Breast epithelium (tissue), 4 donors: ENCODE measurements around the gene PAM16. TPM values are rescaled to one million over a fixed set of nuclear protein-coding genes. Genes with fewer than 3 reads are reported as not detected.
A peak's percentile ranks its signal among the peaks of the same experiment; 100 is the strongest.

Experiments
- DNase-seq, 2 donors: peaks; one replicate each; pipeline ENCODE4 v3.0.0-alpha.2; 2019; ENCODE audit warnings: low spot score in 2 of 2
- H3K27ac ChIP-seq, 2 donors: fragments of 200-600 bp; sonication (generic) in 1 of 2; one replicate each; pipeline ENCODE4 v1.5.1; 2016 to 2019; ENCODE audit warnings: mild to moderate bottlenecking in 1 of 2
- H3K27me3 ChIP-seq, 2 donors: fragments of 200-600 bp; sonication (generic) in 1 of 2; one replicate each; pipeline versions ENCODE4 v1.5.1 to v1.6.0; 2017 to 2019; ENCODE audit warnings: control low read depth in 1 of 2, mild to moderate bottlenecking in 1 of 2
- H3K36me3 ChIP-seq: fragments of 200-600 bp; one replicate; pipeline ENCODE4 v1.5.1; 2019
- H3K4me1 ChIP-seq, 2 donors: fragments of 200-600 bp; sonication (generic); one replicate each; pipeline ENCODE4 v1.5.1; 2016 to 2019; ENCODE audit warnings: control low read depth in 1 of 2
- H3K4me3 ChIP-seq, 3 donors: fragments of 200-600 bp; sonication (generic); 1 replicate in 2 of 3; 2 replicates in 1 of 3; pipeline ENCODE4 v1.5.1; 2016 to 2019; ENCODE audit warnings: mild to moderate bottlenecking in 3 of 3, moderate library complexity in 2 of 3
- H3K9me3 ChIP-seq, 2 donors: fragments of 200-600 bp; sonication (generic) in 1 of 2; one replicate each; pipeline ENCODE4 v1.5.1; 2016 to 2019; ENCODE audit warnings: control low read depth in 1 of 2
- POLR2A ChIP-seq: fragments of 450-650 bp; IDR thresholded peaks from one replicate; pipeline ENCODE4 v1.6.1; 2016; ENCODE audit warnings: antibody characterized with exemption, mild to moderate bottlenecking, moderate library complexity
- POLR2AphosphoS5 ChIP-seq, 3 donors: sonication (generic); formaldehyde crosslinking; IDR thresholded peaks; one replicate each; pipeline ENCODE4 v1.6.1; 2017; ENCODE audit warnings: antibody characterized with exemption in 3 of 3
- intact Hi-C: fragments of 100-400 bp; cut with DNase I; formaldehyde crosslinking; loops from one replicate; pipeline ENCODE4 v1.15.1; 2023; ENCODE audit warnings: low total_unique reads
- total RNA-seq, 3 donors: library from RNA; depleted of rRNA; stranded (reverse); fragments of >200 nt; gene quantifications; one replicate each; pipeline ENCODE4 v1.1.0, GENCODE V29; 2016
- TF ChIP-seq, protein P1 (sequence below), 3 donors: fragments of 450-650 bp; IDR thresholded peaks; one replicate each; pipeline ENCODE4 v1.5.1; 2016 to 2017; ENCODE audit warnings: antibody characterized with exemption in 3 of 3, mild to moderate bottlenecking in 3 of 3, moderate library complexity in 3 of 3

Gene PAM16
- total RNA-seq, 3 donors from 2014 or later: 24.9 to 52.4 (median 49.9) TPM

DNA sequence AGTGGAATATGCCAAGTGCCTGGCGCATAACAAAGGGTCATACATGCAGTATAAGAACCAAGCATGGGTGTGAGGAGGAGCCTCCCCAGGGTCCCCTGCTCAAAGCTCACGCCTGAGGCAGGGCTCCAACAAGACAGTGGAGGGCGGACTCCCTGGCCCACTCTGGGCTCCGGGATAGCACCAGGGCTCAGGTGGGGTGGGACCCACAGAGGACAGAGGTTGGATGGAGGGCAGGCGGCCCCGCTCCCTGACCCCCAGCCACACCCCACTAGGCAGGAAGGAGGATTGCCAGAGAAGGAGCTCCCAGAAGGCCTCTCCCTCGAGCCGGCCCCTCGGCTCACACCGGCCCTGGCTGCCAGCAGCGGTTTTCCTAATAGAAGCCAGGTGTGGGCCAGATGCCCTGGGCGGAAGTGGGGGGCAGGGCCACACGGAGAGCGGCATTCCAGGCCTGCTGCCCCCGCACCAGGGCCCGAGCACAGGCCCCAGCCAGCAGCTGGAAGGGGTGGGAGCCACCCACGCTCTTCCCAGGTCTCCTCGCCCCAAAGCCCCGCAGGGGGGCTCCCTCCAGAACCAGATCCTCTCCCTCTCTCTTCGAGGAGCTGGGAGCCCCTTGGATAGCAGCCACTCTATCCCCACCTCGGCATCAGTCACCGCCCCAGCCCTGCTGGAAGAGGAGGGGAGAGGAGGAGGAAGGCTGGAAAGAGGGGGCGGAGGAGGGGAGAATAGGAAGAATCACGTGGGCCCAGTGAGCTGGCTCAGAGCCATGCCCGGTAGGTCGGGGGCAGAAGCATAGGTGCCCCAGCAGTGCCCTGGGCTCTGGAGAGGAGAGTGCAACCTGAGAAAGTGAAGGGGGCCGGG, 41.5 kb upstream of the PAM16 start:
- H3K27me3 ChIP-seq: no peaks in the 10 kb centered on the region
- peak in 1 of 3 donors; percentile 33 for TF ChIP-seq POLR2AphosphoS5 (IDR thresholded peaks at IDR 0.05)
- no peak for TF ChIP-seq POLR2A
- intact Hi-C loops: loop anchor here (5.0 kb wide), 1 partner anchor 35 kb away; no protein-coding TSS in a partner anchor
- peak overlapping the region; percentile 87 to 95 for H3K27ac ChIP-seq
- H3K4me3 ChIP-seq: peak overlapping the region in 1 of 3 donors; percentile 12
- peaks cover 6 to 13% of the 10 kb centered on the region in 2 donors for H3K4me1 ChIP-seq
- no peaks in the 10 kb centered on the region for H3K9me3 ChIP-seq
- H3K36me3 ChIP-seq: no peaks in the 10 kb centered on the region
- peak in 1 of 2 donors; percentile 82 for DNase-seq

DNA sequence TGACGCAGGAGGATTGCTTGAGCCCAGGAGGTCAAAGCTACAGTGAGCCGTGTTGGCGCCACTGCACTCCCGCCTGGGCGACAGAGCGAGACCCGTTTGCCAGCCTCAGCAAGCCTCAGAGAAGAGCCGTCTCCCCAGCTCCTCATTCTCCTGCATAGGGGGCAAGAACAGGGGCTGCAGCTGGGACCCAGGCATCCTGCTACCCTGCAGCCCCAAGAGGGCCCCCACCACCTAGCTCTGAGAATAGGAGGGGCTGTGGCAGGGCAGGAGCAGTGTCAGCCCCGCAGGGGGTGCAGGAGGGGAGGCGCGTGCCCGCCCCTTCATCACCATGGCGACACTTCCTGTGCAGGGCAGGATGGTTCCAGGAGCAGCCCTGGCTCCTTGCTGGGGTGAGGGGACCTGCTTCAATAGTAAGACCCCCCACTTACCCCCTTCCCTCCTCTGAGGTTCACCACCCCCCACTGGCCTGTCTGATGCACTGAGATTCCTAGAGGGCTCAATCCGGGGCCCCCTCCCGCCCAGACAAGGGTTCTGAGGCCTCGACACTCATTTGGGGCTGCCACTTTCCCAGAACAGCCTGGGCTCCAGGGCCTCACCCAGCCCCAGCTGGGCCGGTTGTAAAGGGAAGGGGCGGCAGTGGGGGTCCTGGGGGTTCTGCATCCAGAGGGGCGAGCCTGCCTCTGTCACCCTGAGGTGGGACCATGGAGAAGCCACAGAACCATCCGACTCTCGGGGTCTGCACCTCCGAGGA, 40.7 kb upstream of the PAM16 start:
- H3K27me3 ChIP-seq: no peaks in the 10 kb centered on the region
- H3K4me3 ChIP-seq: peak overlapping the region in 1 of 3 donors; percentile 12
- intact Hi-C loops: loop anchor here (5.0 kb wide), 1 partner anchor 35 kb away; no protein-coding TSS in a partner anchor
- H3K27ac ChIP-seq: peak overlapping the region; percentile 87 to 95
- H3K4me1 ChIP-seq: peaks cover 6 to 13% of the 10 kb centered on the region in 2 donors
- TF ChIP-seq, protein P1, sequence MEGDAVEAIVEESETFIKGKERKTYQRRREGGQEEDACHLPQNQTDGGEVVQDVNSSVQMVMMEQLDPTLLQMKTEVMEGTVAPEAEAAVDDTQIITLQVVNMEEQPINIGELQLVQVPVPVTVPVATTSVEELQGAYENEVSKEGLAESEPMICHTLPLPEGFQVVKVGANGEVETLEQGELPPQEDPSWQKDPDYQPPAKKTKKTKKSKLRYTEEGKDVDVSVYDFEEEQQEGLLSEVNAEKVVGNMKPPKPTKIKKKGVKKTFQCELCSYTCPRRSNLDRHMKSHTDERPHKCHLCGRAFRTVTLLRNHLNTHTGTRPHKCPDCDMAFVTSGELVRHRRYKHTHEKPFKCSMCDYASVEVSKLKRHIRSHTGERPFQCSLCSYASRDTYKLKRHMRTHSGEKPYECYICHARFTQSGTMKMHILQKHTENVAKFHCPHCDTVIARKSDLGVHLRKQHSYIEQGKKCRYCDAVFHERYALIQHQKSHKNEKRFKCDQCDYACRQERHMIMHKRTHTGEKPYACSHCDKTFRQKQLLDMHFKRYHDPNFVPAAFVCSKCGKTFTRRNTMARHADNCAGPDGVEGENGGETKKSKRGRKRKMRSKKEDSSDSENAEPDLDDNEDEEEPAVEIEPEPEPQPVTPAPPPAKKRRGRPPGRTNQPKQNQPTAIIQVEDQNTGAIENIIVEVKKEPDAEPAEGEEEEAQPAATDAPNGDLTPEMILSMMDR (IDR thresholded peaks at IDR 0.05): no peak
- TF ChIP-seq POLR2A (no peak), POLR2AphosphoS5 (IDR thresholded peaks at IDR 0.05) (no peak)
- DNase-seq: no peak
- H3K36me3 ChIP-seq: no peaks in the 10 kb centered on the region
- no peaks in the 10 kb centered on the region for H3K9me3 ChIP-seq

DNA sequence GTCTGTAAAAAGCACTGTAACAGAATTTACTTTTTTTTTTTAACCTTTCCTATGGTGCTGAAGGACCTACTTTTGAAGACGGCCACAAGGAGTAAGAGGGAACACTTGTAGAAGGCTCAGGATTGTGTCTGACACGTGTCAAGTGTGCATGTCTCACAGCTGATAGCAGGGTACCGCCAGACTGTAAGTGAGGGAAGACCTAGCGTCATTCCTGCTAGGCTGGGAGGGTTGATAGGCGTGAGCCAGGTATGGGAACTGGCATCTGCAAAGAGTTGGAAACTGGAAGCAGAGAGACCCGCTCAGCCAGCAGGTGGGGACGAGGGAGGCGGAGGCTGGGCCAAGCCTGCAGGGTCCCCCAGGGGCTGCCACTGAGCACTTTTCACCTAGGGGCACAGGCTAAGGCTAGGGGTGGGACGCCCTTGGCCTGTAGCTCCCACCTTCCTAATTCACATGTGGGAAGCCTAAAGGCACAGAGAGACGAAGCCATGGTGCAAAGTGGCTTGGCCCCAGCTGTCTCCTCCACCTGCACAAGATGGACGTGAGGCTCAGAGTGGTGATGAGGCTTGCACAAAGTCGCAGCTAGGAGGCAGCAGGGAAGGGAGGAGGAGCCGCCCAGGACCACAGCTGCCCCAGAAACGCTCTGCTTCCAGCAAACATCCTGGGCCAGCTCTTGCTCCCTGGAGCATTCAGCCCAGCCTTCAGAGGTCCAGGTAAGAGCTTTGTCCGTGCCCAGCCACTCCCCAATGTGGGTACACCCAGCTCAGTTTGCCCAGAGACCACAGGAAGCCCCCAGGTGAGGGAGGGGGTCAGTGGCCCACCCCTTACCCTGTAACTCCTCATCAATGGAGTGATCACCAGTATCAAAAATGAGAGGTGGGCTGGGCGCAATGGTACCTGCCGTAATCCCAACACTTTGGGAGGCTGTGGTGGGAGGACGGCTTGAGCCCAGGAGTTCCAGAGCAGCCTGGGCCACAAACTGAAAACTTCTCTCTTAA, 39.4 kb upstream of the PAM16 start:
- TF ChIP-seq, protein P1 (IDR thresholded peaks at IDR 0.05): no peak
- TF ChIP-seq POLR2AphosphoS5 (IDR thresholded peaks at IDR 0.05) (no peak), POLR2A (no peak)
- no peaks in the 10 kb centered on the region for H3K9me3 ChIP-seq
- H3K27ac ChIP-seq: peak overlapping the region in 1 of 2 donors; percentile 85
- peaks cover 6 to 13% of the 10 kb centered on the region in 2 donors for H3K4me1 ChIP-seq
- no peak for DNase-seq
- intact Hi-C loops: loop anchor here (5.0 kb wide), 1 partner anchor 33 kb away; no protein-coding TSS in a partner anchor
- no peaks in the 10 kb centered on the region for H3K27me3 ChIP-seq
- H3K4me3 ChIP-seq: no peak overlapping the region
- H3K36me3 ChIP-seq: no peaks in the 10 kb centered on the region

DNA sequence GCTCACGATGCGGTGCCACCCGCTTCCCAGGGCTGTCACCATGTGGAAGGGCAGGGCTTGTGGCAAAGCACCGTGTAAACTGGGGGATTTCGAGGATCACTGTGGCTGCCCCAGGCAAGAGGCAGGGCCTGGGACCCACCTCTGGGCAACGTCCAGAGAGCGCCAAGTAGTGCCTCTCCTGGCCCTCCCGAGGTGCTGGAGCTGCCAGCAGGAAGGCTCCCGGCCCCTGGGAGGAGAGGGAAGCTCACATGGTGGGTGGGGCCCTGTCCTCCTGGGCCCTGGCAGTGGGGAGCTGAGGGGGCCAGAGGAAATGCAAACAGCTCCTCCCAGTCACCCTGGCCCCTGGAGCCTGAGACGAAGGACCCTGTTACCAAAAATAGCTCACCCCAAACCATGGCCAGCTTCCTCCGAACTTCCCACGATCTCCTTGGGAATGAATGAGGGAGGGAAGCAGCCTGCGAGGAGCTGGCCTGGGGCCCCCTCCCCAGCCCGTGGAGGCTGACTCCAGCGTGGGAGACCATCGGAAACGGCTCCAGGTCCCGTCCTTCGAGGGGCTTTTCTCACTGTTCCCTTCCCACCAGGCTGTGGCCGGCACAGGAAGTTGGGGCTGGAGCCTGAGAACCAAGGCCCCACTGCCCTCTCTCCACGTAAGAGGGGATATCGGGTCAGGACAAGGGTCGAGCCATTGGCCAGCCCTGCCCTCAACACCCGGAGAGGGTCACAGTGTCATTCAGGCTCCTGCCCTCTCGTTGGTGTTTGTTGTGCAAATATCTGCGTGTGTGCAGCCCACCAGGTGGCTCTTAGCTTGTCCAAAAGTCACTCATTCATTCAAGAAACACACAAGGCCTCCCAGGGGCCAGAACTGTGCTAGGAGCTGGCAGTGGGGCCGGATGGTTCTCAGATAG, 38.2 kb upstream of the PAM16 start:
- intact Hi-C loops: no loop called here
- H3K4me1 ChIP-seq: peaks cover 9 to 24% of the 10 kb centered on the region in 2 donors

More for the DNA sequence above, 38.2 kb upstream of the PAM16 start:
- DNase-seq: no peak
- no peak overlapping the region for H3K4me3 ChIP-seq
- H3K27ac ChIP-seq: peak overlapping the region; percentile 54 to 85
- no peaks in the 10 kb centered on the region for H3K27me3 ChIP-seq
- H3K36me3 ChIP-seq: no peaks in the 10 kb centered on the region
- H3K9me3 ChIP-seq: no peaks in the 10 kb centered on the region
- TF ChIP-seq POLR2AphosphoS5 (IDR thresholded peaks at IDR 0.05) (no peak), POLR2A (no peak)
- TF ChIP-seq, protein P1 (IDR thresholded peaks at IDR 0.05): no peak
